Ureter (tissue), 1 donor: ENCODE results near the gene CTIF. TPM values are rescaled to one million over a fixed set of nuclear protein-coding genes. Genes with fewer than 3 reads are reported as not detected.
A peak's percentile ranks its signal among the peaks of the same experiment; 100 is the strongest.

ENCODE experiments used
- DNase-seq: peaks from one replicate; pipeline ENCODE4 v3.0.0-alpha.2; 2020; ENCODE audit warnings: low spot score
- total RNA-seq: library from RNA; stranded (reverse); gene quantifications from one replicate; pipeline ENCODE4 v1.2.4, GENCODE V29; 2023
- donor health status: DM: yes; HTN: yes; CAD: no.

The CTIF gene
- total RNA-seq, 1 donor from 2014 or later = 62.3 TPM

- peak; percentile 17 for DNase-seq
Observed at GRCh38 chr18:48817021-48817461, 278.2 kb downstream of the CTIF start.

GRCh38 chr18:48818329-48819254 lies 279.8 kb downstream of the CTIF start:
- peak; percentile 17 for DNase-seq

GRCh38 chr18:48819276-48819675 lies 280.4 kb downstream of the CTIF start:
- peak; percentile 32 for DNase-seq

- DNase-seq = peak; percentile 28
Observed at GRCh38 chr18:48819781-48820482, 281.1 kb downstream of the CTIF start.

GRCh38 chr18:48820483-48821250 lies 281.8 kb downstream of the CTIF start:
- DNase-seq = peak; percentile 28

GRCh38 chr18:48821251-48821590 lies 282.4 kb downstream of the CTIF start:
- DNase-seq = no peak

GRCh38 chr18:48821845-48822244 lies 283.0 kb downstream of the CTIF start:
- DNase-seq = no peak

- peak; percentile 19 for DNase-seq
Observed at GRCh38 chr18:48824231-48824970, 285.6 kb downstream of the CTIF start.

GRCh38 chr18:48825101-48825745 lies 286.4 kb downstream of the CTIF start:
- DNase-seq = peak; percentile 40

GRCh38 chr18:48826271-48826670 lies 287.4 kb downstream of the CTIF start:
- DNase-seq = peak; percentile 37

- peak; percentile 37 for DNase-seq
Observed at GRCh38 chr18:48826806-48827205, 288.0 kb downstream of the CTIF start.

- DNase-seq = peak; percentile 46
Observed at GRCh38 chr18:48827291-48828193, 288.7 kb downstream of the CTIF start.

GRCh38 chr18:48828194-48828545 lies 289.3 kb downstream of the CTIF start:
- no peak for DNase-seq

GRCh38 chr18:48828691-48829442 lies 290.0 kb downstream of the CTIF start:
- DNase-seq = peak; percentile 54

- DNase-seq = peak; percentile 48
Observed at GRCh38 chr18:48829443-48830149, 290.8 kb downstream of the CTIF start.

- DNase-seq = peak; percentile 34
Observed at GRCh38 chr18:48831113-48831759, 292.4 kb downstream of the CTIF start.

GRCh38 chr18:48831802-48832201 lies 293.0 kb downstream of the CTIF start:
- no peak for DNase-seq
